IMR-90 (cell line): ENCODE data around the gene THBS1. TPM values are rescaled to one million over a fixed set of nuclear protein-coding genes. Genes with fewer than 3 reads are reported as not detected.

Source experiments
- ATAC-seq: fragments of 200-7000 bp; cut with Tn5 transposase; 2 replicates; pipeline ENCODE4 v1.9.1; 2020; ENCODE audit warnings: low read depth, mild to moderate bottlenecking, moderate library complexity
- BruUV-seq: library from RNA; stranded (reverse); fragments of 400-500 nt; replicated peaks from 2 replicates; lab custom pipeline; 2021; lab: Mats Ljungman, UMichigan
- CTCF ChIA-PET: fragments of 300-600 bp; formaldehyde crosslinking; extraction: SDS; loops from one replicate; lab custom pipeline; 2021; ENCODE audit warnings: antibody characterized with exemption; lab: Yijun Ruan, JAX
- POLR2A ChIA-PET: fragments of 300-600 bp; sonication (Branson Sonifier 250); formaldehyde crosslinking; loops from one replicate; lab custom pipeline; 2022; ENCODE audit warnings: antibody characterized with exemption; ENCODE audit not compliant: unreplicated experiment; lab: Charles Lee
- DNase-seq: peaks from one replicate; pipeline ENCODE4 v3.0.0; 2013
- H2AFZ ChIP-seq: replicated peaks from 2 replicates; pipeline ENCODE3; 2013; ENCODE audit warnings: low read length, mild to moderate bottlenecking; ENCODE audit not compliant: poor library complexity
- H2AK5ac ChIP-seq: 2 replicates; pipeline ENCODE4 v1.6.1; 2013; ENCODE audit warnings: low read depth, low read length, inconsistent platforms
- H2AK9ac ChIP-seq: replicated peaks from 2 replicates; pipeline ENCODE3; 2013; ENCODE audit warnings: mild to moderate bottlenecking, low read depth, low read length, moderate library complexity; ENCODE audit not compliant: poor library complexity
- H2BK120ac ChIP-seq: 2 replicates; pipeline ENCODE4 v1.6.1; 2013; ENCODE audit warnings: low read depth, low read length, inconsistent platforms
- H2BK15ac ChIP-seq: 3 replicates; pipeline ENCODE4 v1.6.1; 2013; ENCODE audit warnings: low read depth, low read length, inconsistent platforms
- H2BK20ac ChIP-seq: 2 replicates; pipeline ENCODE4 v1.6.1; 2013; ENCODE audit warnings: low read depth, mild to moderate bottlenecking, inconsistent platforms, low read length, moderate library complexity
- H2BK5ac ChIP-seq: 2 replicates; pipeline ENCODE4 v1.6.1; 2013; ENCODE audit warnings: mild to moderate bottlenecking, low read depth, low read length, inconsistent platforms; ENCODE audit not compliant: poor library complexity, severe bottlenecking
- H3K14ac ChIP-seq: replicated peaks from 2 replicates; pipeline ENCODE4 v1.6.1; 2013; ENCODE audit warnings: low read depth, low read length, inconsistent platforms
- H3K18ac ChIP-seq: 2 replicates; pipeline ENCODE4 v1.6.1; 2013; ENCODE audit warnings: low read depth, low read length, control low read depth
- H3K23ac ChIP-seq: 2 replicates; pipeline ENCODE4 v1.6.1; 2013; ENCODE audit warnings: low read depth, low read length, inconsistent platforms
- H3K27ac ChIP-seq: 2 replicates; pipeline ENCODE4 v1.5.1; 2013; ENCODE audit warnings: mild to moderate bottlenecking, control low read depth, low read length; ENCODE audit not compliant: insufficient read depth
- H3K27me3 ChIP-seq: 2 replicates; pipeline ENCODE4 v1.6.1; 2013; ENCODE audit warnings: low read length; ENCODE audit not compliant: control insufficient read depth, insufficient read depth
- H3K36me3 ChIP-seq: 2 replicates; pipeline ENCODE4 v1.6.1; 2013; ENCODE audit warnings: low read length, mixed read lengths; ENCODE audit not compliant: control insufficient read depth, insufficient read depth
- H3K4ac ChIP-seq: 2 replicates; pipeline ENCODE4 v1.6.1; 2013; ENCODE audit warnings: low read depth, low read length, inconsistent platforms
- H3K4me1 ChIP-seq: 2 replicates; pipeline ENCODE4 v1.6.1; 2013; ENCODE audit warnings: low read length, mixed read lengths; ENCODE audit not compliant: control insufficient read depth, insufficient read depth
- H3K4me2 ChIP-seq: 2 replicates; pipeline ENCODE4 v1.6.1; 2013; ENCODE audit warnings: low read depth, mild to moderate bottlenecking, control low read depth, low read length, moderate library complexity
- H3K4me3 ChIP-seq: 2 replicates; pipeline ENCODE4 v1.5.1; 2013; ENCODE audit warnings: low read depth, mild to moderate bottlenecking, control low read depth, low read length, moderate library complexity; ENCODE audit not compliant: insufficient read depth
- H3K56ac ChIP-seq: 2 replicates; pipeline ENCODE4 v1.6.1; 2013; ENCODE audit warnings: low read length, inconsistent platforms; ENCODE audit not compliant: insufficient read depth; ENCODE audit errors: extremely low read depth
- H3K79me1 ChIP-seq, 2 experiments: 2 replicates each; pipeline ENCODE4 v1.6.1; 2013; ENCODE audit warnings: low read length in 2 of 2, inconsistent platforms in 1 of 2, low read depth in 1 of 2
- H3K9ac ChIP-seq: 2 replicates; pipeline ENCODE4 v1.6.1; 2013; ENCODE audit warnings: low read depth, low read length, control low read depth
- H3K9me1 ChIP-seq: 2 replicates; pipeline ENCODE4 v1.6.1; 2013; ENCODE audit warnings: low read length, inconsistent platforms; ENCODE audit not compliant: insufficient read depth
- H3K9me3 ChIP-seq: 2 replicates; pipeline ENCODE4 v1.6.1; 2013; ENCODE audit warnings: low read length; ENCODE audit not compliant: control insufficient read depth, insufficient read depth
- H4K20me1 ChIP-seq: 2 replicates; pipeline ENCODE4 v1.6.1; 2013; ENCODE audit warnings: low read length, inconsistent platforms; ENCODE audit not compliant: insufficient read depth
- H4K5ac ChIP-seq: 2 replicates; pipeline ENCODE4 v1.6.1; 2013; ENCODE audit warnings: mild to moderate bottlenecking, low read depth, low read length, control low read depth
- H4K8ac ChIP-seq, 2 experiments: 2 replicates each; pipeline ENCODE4 v1.6.1; 2013; ENCODE audit warnings: low read depth in 2 of 2, low read length in 2 of 2, control low read depth in 1 of 2, inconsistent platforms in 1 of 2
- H4K91ac ChIP-seq: 2 replicates; pipeline ENCODE4 v1.6.1; 2013; ENCODE audit warnings: low read depth, low read length, inconsistent platforms; ENCODE audit not compliant: insufficient read depth
- BHLHE40 ChIP-seq: fragments of 150-350 bp; IDR thresholded peaks from 2 replicates; pipeline ENCODE4 v1.6.1; 2016; ENCODE audit warnings: mild to moderate bottlenecking, low read depth, low read length
- CHD1 ChIP-seq: IDR thresholded peaks from 2 replicates; pipeline ENCODE4 v1.6.1; 2012; ENCODE audit warnings: low read depth, low read length, improper control_type of control experiment
- CTCF ChIP-seq: conservative IDR thresholded peaks from 2 replicates; pipeline ENCODE4 v1.5.1; 2012; ENCODE audit warnings: mild to moderate bottlenecking, low read depth, low read length, improper control_type of control experiment
- FOS ChIP-seq: fragments of 150-350 bp; IDR thresholded peaks from 2 replicates; pipeline ENCODE4 v1.6.1; 2016; ENCODE audit warnings: low read depth, low read length
- MAFK ChIP-seq: IDR thresholded peaks from 2 replicates; pipeline ENCODE4 v1.6.1; 2012; ENCODE audit warnings: low read depth, low read length, improper control_type of control experiment
- MAZ ChIP-seq: IDR thresholded peaks from 2 replicates; pipeline ENCODE4 v1.6.1; 2012; ENCODE audit warnings: low read depth, mild to moderate bottlenecking, low read length, improper control_type of control experiment, moderate library complexity, borderline replicate concordance
- MXI1 ChIP-seq: IDR thresholded peaks from 2 replicates; pipeline ENCODE4 v1.6.1; 2012; ENCODE audit warnings: low read depth, mild to moderate bottlenecking, low read length, moderate library complexity, borderline replicate concordance
- NFE2L2 ChIP-seq: fragments of 150-350 bp; IDR thresholded peaks from 2 replicates; pipeline ENCODE4 v1.6.1; 2016; ENCODE audit warnings: low read depth, mild to moderate bottlenecking, low read length
- POLR2A ChIP-seq: IDR thresholded peaks from 2 replicates; pipeline ENCODE4 v1.6.1; 2012; ENCODE audit warnings: mild to moderate bottlenecking, low read depth, low read length
- RAD21 ChIP-seq: IDR thresholded peaks from 2 replicates; pipeline ENCODE4 v1.6.1; 2012; ENCODE audit warnings: low read length, improper control_type of control experiment
- RCOR1 ChIP-seq: IDR thresholded peaks from 2 replicates; pipeline ENCODE4 v1.6.1; 2012; ENCODE audit warnings: mild to moderate bottlenecking, low read length, improper control_type of control experiment; ENCODE audit not compliant: insufficient replicate concordance
- RFX5 ChIP-seq: IDR thresholded peaks from 2 replicates; pipeline ENCODE4 v1.8.0; 2012; ENCODE audit warnings: low read depth, mild to moderate bottlenecking, low read length, moderate library complexity
- SMC3 ChIP-seq: fragments of 150-350 bp; IDR thresholded peaks from 2 replicates; pipeline ENCODE4 v1.6.1; 2016; ENCODE audit warnings: low read depth, mild to moderate bottlenecking, antibody characterized with exemption, low read length, moderate library complexity
- USF2 ChIP-seq: fragments of 150-350 bp; IDR thresholded peaks from 2 replicates; pipeline ENCODE4 v1.6.1; 2017; ENCODE audit warnings: mild to moderate bottlenecking, antibody characterized with exemption, low read length, low read depth
- WGBS, 2 experiments: methylation state at CpG; one replicate each; pipeline versions ENCODE4 v1.1.5 to v1.1.7; 2013; ENCODE audit warnings: missing lambda C conversion rate in 2 of 2; ENCODE audit not compliant: insufficient read length in 1 of 2; ENCODE audit errors: extremely low coverage in 2 of 2; 5-methylcytosine and 5-hydroxymethylcytosine counted together
- dilution Hi-C: fragments of 300-500 bp; cut with HindIII; formaldehyde crosslinking; loops from one replicate; pipeline ENCODE4 v1.14.3; 2018; ENCODE audit warnings: low sequenced_read_pairs; ENCODE audit not compliant: unreplicated experiment
- in situ Hi-C: fragments of 300-500 bp; cut with MboI; formaldehyde crosslinking; loops from 3 replicates; pipeline ENCODE4 v1.14.3; 2019; ENCODE audit warnings: low sequenced_read_pairs, inconsistent platforms, mixed read lengths
- intact Hi-C: fragments of 100-400 bp; cut with micrococcal nuclease; formaldehyde crosslinking; loops from 2 replicates; pipeline ENCODE4 v1.10.0; 2022
- polyA plus RNA-seq, 3 experiments: library from polyadenylated mRNA; depleted of rRNA; stranded (reverse); fragments of >200 nt; gene quantifications; 2 replicates each; pipeline ENCODE4 v1.2.3, GENCODE V29; 2012; ENCODE audit warnings: low replicate concordance in 1 of 3
- total RNA-seq: library from RNA; depleted of rRNA; stranded (reverse); fragments of >200 nt; gene quantifications from 2 replicates; pipeline ENCODE4 v1.2.3, GENCODE V29; 2012
- TF ChIP-seq, protein P1 (sequence below): fragments of 150-350 bp; IDR thresholded peaks from 2 replicates; pipeline ENCODE4 v1.6.1; 2016; ENCODE audit warnings: low read depth, mild to moderate bottlenecking, low read length, moderate library complexity, borderline replicate concordance

The THBS1 gene
- total and polyA plus RNA-seq, 2 of the 4 experiments (the other 2 are of a cell fraction), result 1,562 to 4,071 TPM

DNA sequence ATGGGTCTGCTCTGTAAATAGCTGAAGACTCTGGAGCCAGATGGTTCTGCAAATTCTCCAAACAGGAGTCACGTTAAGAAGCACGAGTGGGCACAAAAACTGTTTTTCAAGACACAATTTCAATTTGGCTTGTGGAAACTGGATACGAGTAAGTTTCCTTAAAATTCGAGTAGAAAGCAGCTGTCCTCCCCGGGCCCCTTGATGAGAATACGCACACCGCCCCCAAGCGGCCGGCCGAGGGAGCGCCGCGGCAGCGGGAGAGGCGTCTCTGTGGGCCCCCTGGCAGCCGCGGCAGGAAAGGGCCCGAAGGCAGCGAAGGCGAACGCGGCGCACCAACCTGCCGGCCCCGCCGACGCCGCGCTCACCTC, 778 bp upstream of the THBS1 start:
- peak overlapping the region; percentile 46 for H3K4me3 ChIP-seq
- DNase-seq (peak; percentile 98), ATAC-seq (peak; percentile 30)
- ChIA-PET POLR2A (interaction anchor here (0.6 to 2.7 kb wide), 18 partner anchors 24 to 763 kb away, joined by 3 to 23 read pairs (median 4); no protein-coding TSS in a partner anchor), CTCF (interaction anchor here (0.6 to 1.8 kb wide), 11 partner anchors 52 to 610 kb away, joined by 3 to 13 read pairs (median 3); no protein-coding TSS in a partner anchor)
- H3K56ac ChIP-seq, result peak overlapping the region; percentile 95
- in situ Hi-C loops (loop anchor here (5.0 kb wide), 4 partner anchors 408 to 873 kb away; no protein-coding TSS in a partner anchor), intact Hi-C loops (loop anchor here (1.0 to 5.0 kb wide), 9 partner anchors 176 to 872 kb away; no protein-coding TSS in a partner anchor), dilution Hi-C loops (no loop called here)
- peak overlapping the region; percentile 93 for H3K14ac ChIP-seq
- peaks cover 8% of the 10 kb centered on the region for H3K4me1 ChIP-seq
- H3K9me1 ChIP-seq, result peaks cover 8% of the 10 kb centered on the region; the same call in 1 of the 2 replicates
- peak overlapping the region; percentile 98 for H2BK5ac ChIP-seq
- H3K9ac ChIP-seq, result peak overlapping the region; percentile 79
- H4K5ac ChIP-seq, result peak overlapping the region; percentile 54
- peak overlapping the region; percentile 88 for H2AK9ac ChIP-seq
- peak overlapping the region; percentile 46; the same call in 1 of the 2 replicates for H2AK5ac ChIP-seq
- peak overlapping the region; percentile 94 for H3K4ac ChIP-seq
- 0% methylated on average over 19 of the region's 29 CpGs; no CpG with 5 or more reads in 1 of the 2 experiments for WGBS, 2 experiments
- peak overlapping the region; percentile 89 for H2AFZ ChIP-seq
- H3K18ac ChIP-seq, result peak overlapping the region; percentile 75
- peaks cover 32% of the 10 kb centered on the region for H3K36me3 ChIP-seq
- H3K27ac ChIP-seq, result peak overlapping the region; percentile 78
- peak overlapping the region; percentile 58 for H3K4me2 ChIP-seq
- peak overlapping the region; percentile 94 for H4K91ac ChIP-seq
- BruUV-seq, result no TSS peak
- no peaks in the 10 kb centered on the region for H3K9me3 ChIP-seq
- no peaks in the 10 kb centered on the region for H3K27me3 ChIP-seq
- peak overlapping the region; percentile 94 for H3K23ac ChIP-seq
- H2BK120ac ChIP-seq, result peak overlapping the region; percentile 97
- H4K20me1 ChIP-seq, result peaks cover 41% of the 10 kb centered on the region
- H2BK15ac ChIP-seq, result peak overlapping the region; percentile 45; the same call in 2 of the 3 replicates
- H4K8ac ChIP-seq, result peak overlapping the region; percentile 71 to 90
- peak overlapping the region; percentile 78 for H2BK20ac ChIP-seq
- peaks cover 3 to 37% of the 10 kb centered on the region in 2 experiments; a peak in 2 of 4 replicates for H3K79me1 ChIP-seq
- no peak for TF ChIP-seq POLR2A
- TF ChIP-seq, protein P1, sequence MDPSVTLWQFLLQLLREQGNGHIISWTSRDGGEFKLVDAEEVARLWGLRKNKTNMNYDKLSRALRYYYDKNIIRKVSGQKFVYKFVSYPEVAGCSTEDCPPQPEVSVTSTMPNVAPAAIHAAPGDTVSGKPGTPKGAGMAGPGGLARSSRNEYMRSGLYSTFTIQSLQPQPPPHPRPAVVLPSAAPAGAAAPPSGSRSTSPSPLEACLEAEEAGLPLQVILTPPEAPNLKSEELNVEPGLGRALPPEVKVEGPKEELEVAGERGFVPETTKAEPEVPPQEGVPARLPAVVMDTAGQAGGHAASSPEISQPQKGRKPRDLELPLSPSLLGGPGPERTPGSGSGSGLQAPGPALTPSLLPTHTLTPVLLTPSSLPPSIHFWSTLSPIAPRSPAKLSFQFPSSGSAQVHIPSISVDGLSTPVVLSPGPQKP, result no peak
- peak; percentile 38; the same call in 1 of the 2 replicates for TF ChIP-seq MAZ
- TF ChIP-seq MAFK, result no peak
- TF ChIP-seq RFX5, result no peak
- peak; percentile 99 for TF ChIP-seq CTCF
- TF ChIP-seq MXI1, result 0 out of 2 replicates have a peak, but pooled peaks have one; percentile 5
- TF ChIP-seq CHD1, result peak; percentile 39; the same call in 1 of the 2 replicates
- TF ChIP-seq RAD21, result peak; percentile 94
- no peak for TF ChIP-seq USF2
- no peak for TF ChIP-seq NFE2L2
- peak; percentile 94 for TF ChIP-seq SMC3
- no peak for TF ChIP-seq FOS
- no peak for TF ChIP-seq RCOR1
- TF ChIP-seq BHLHE40, result peak; percentile 85
